HG03558 (cell line): Measurements from ENCODE around the gene COMMD4.

Experiments
- ATAC-seq: cut with Tn5 transposase; IDR thresholded peaks from one replicate; pipeline ENCODE4 v1.9.1; 2021; ENCODE audit warnings: moderate number of reproducible peaks; ENCODE audit not compliant: unreplicated experiment; ENCODE audit errors: extremely low read depth

The COMMD4 gene

DNA sequence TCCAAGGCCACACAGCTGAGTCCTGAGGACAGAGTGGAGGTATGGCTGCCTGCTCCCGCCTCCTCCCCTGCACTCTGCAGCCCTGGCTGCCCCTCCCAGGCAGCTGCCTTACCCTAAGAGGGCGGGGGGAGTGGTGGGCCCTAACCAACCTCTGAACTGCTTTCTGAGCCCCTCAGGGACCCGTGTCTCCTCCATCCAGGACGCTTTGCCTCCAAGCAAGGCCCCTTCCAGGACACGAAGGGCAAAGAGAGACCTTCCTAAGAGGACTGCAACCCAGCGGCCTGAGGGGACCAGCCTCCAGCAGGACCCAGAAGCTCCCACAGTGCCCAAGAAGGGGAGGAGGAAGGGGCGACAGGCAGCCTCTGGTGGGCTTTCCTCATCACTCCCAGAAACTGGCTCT is 18.6 kb downstream of the COMMD4 start:
- no peak for ATAC-seq

DNA sequence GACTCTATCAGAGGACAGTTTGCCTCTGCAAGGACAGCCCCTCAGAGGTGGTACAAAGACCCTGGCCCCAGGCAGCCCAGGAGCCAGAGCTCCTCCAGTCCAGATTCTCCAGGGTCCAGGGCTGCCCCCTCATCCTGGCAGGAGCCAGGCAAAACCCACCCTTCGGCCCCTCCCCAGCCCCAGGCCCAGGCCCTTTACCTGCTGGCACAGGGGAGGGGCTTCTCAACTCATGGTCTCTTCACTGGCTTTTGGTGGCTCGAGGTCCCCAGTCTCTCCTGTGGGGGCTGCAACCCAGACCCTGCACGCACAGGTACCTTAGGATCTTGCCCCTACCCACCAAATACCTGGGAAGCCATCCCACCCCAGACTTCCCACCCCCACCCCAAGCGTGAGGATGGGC is 19.5 kb downstream of the COMMD4 start:
- no peak for ATAC-seq

DNA sequence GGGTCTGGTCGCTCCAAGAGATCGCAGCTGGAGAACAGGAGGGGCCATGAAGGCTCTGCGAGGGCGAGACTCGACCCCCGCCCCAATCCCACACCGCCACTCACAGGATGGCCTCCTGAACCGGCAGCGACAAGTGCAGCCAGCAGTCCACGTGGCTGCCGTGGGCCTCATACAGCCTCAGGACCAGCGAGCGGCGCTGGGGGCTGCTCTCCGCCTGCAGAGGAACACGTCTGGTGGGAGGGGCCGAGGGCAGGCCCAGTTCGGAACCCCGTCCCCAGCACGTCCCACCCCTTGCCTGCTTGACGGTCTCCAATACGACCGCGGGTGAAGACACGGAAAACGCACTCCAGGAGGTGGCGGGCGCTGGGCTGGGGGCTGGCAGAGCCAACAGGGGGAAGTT is 20.1 kb downstream of the COMMD4 start:
- no peak for ATAC-seq

DNA sequence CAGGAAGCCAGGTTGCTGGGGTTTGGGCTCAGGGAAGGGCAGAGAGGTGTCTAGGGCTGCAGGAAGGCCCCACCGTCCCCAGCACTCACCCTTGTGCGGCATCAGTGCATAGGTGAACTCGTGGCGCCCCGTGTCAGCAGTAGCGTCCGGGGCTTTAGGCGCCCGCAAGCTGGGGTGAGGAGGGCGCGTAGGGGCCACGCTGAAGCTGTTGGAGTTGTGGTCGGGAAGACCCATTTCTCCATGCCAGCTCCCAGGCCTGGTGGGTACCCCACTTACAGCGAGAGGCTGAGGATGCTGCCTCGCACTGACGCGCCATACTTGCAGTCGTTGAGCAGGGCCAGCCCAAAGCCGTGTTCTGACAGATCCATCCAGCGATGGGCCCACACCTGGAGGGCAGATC is 20.7 kb downstream of the COMMD4 start:
- ATAC-seq, result no peak

DNA sequence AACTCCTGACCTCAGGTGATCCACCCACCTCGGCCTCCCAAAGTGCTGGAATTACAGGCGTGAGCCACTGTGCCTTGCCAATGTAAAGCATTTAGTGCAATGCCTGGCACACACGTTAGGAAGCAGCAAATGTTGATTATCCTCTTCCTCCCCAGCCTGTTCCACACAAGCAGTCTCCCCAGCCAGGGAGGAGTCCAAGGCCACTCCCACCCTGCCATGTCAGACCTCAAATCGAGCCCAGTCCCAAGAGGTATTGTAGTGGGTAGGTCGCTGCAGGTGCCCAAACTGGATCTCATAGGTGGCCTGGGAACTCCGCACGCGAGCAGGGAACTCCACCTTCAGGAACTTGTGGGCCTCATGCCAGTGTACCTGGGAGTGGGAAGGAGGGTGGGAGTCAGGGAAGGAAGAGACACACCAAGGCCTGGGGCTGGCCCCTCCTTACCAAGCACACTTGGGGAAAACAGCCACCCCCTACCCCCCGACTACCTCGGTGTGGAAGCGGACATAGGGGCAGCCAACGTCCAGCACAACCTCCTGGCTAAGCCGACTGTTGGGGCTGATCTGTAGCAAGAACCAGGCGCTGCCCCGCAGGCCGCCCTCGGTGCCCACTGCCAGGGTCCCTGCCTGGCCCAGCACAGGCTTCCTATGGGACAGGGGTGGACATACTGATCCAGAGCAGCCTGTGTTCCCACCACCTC is 22.3 kb downstream of the COMMD4 start:
- no peak for ATAC-seq

DNA sequence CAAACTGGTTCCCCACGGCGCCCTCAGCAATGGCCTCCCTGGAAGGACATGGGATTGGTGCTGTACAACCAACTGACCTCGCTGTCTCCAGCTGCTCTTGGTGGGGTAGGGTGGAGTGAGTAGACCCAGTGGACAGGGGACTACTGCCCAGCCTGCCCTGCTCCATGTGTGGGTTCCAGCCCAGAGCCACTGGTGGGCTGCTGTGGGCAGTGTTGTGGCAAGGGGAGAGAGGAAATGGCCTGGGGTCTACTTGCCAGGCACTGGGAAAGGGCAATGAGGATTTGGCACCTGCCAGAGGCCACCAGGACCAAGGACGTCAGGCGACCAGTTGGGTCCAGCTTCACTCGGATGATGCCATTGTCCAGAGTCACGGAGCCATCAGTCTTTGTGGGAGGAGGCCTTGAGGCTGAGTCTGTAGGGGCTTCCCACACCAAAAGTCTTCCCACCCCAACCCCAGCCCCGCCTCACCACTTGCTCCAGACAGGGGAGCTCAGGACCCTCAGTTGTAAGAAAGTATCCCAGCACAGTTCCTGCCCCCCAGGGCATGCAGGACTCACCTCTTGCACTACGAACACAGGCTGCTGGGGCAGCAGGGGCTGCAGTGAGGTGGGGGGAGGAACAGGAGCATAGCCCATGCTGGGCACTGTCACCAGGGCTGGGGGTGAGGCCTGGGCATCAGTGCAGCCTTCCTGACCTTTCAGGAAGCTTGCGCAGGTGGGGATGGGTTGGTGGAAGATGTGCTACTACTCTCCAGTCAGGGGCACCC is 23.1 kb downstream of the COMMD4 start:
- ATAC-seq, result no peak

DNA sequence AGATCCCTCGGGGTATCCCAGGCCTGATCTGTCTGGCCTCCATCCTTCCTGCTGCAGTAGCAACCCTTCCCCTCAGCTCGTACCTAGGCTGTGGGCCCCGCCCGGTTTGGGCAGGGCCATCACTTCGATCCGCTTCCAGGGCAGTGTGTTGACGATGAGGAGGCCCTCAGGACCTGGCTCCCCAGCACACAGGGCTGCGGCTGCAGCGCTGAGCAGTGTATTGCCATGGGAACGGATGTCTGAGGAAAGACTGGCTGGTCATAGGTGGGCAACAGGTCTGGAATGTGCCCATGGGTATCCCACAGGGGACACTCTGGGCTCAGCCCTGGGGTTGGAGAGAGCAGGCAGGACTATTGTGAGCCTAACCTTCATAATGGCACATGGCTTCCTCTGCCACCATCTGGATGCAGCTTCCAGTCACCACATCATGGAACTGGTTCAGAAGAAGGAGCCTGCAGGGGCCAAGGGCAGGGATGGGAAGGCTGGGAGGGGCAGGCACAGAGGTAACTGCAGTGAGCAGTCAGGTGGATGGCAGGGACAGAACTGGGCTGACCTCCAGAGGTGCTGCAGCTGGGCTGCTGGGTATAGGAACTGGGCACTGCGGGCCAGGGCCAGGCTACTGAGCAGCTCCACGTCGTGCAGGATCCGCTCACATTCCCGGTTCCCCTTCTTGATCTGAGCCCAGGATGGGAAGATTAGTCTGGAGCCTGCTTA is 23.8 kb downstream of the COMMD4 start:
- ATAC-seq, result no peak

DNA sequence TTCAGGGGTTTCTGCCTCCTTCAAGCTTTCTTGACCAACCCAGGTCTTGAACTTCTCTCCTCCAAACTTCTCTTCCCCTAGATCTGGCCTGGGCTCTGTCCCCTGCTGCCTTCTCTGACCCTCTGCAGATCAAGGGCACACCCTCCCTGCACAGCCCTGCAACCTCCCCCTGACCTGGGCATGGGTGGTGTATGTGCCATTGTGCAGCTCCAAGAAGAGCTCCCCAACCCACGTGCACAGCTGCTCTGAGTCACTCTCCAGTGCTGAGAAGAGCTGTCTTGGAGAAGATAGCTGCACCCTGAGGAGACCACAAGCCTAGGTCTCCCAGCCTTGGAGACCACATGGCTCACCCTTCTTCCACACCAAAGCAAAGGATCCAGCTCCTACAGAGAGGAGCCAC is 24.5 kb downstream of the COMMD4 start:
- ATAC-seq, result no peak

DNA sequence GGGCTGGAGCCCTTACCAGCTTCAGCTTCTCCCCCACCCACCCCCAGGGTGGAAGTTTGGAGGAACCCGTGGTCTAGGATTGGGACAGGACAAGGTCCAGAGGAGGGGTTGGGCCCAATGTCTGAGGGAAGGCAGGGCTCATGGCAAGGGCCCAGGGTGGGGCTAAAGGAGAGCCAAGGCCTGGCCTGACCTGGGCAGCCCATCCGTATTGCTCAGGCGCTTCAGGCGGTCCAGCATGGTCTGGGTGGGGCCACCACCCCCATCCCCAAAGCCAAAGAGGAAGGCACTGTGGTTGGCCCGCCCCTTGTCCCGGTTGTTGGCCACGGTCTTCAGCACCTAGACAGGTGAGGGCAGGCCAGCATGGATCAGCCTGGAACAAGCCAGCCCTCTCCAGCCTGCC is 25.0 kb downstream of the COMMD4 start:
- ATAC-seq, result no peak

DNA sequence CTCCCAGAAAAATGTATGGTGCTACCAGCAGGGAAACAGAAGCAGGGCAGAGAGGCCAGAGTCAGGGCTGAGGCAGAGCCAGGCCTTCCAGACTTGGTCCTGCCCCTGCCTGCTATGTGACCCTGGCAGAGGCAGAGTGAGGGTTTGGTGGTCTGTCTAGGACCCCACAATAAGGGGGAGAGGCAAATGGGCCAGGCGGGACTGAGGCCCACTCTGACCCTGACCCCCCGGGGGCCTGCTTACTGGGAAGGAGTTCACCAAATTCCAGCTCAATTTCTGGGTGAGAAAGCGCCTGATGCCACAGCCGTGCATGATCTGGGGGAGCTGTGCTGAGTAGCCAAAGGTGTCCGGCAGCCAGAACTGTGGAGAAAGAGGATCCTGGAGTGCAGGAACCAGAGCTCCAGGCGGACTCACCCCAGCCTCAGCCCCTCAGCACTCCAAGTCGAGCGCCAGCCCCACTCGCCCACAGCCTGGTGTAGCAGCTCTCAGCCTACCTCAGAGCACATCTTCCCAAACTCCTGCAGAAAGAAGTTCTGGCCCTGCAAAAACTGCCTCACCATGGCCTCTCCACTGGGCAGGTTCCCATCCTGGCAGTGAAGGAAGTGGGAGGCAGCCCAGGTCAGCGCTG is 25.6 kb downstream of the COMMD4 start:
- no peak for ATAC-seq

DNA sequence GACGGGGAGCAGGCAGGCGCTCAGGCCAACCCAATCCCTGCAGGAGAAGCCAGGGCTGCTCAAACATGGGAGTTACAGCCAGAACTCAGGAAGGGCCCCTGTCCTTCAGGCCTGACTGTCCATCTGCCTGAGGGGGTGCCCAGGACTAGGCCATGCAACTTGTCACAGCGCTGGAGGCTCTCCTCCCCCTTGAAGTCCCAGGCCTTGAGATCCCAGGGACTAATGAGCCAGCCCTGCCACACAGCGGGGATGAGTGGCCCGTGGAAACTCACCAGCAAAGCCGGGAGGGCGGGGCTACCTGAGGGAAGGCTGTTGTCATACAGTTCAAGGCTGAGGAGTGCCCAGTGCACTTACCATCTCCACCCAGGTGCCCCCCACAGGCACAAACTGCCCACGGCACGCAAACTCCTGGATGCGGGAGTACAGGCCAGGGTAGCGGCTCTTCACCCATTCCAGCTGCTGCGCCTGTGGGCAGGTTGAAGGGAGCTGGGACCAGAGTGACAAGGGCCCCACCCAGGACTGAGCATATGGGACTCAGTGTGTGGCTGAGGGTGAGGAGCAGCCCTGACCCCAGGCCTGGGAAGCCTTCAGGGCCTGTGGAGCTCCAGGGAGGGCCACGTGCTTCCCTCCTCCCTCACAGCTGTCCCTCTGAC is 26.3 kb downstream of the COMMD4 start:
- ATAC-seq, result no peak

DNA sequence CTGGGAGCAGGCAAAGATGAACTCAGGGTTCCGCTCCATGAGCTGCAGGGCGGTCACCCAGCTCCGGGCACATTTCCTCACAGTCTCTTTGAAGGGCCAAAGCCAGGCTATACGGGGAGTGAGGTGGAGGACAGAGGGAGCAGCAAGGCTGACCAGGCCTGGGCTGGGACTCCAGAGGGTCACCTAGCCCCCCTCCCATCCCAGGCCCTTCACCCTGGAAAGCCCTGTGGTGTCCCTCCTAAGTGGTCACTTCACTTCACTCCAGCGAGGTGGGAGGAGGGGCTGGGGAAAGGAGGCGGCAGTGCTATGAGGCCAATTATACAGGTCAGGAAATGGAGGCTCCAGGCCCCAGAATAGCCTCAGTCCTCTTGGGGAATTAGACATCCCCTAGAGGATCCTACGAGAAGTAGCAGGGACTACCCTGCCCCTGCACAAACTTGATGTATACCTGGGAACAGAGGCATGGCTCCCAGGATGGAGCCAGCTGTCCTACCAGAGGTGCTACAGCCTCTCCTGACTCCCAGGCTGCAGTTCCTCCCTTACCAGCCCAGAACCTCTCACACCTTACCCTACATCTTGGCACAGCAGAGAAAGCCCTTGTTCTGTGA is 26.9 kb downstream of the COMMD4 start:
- no peak for ATAC-seq

DNA sequence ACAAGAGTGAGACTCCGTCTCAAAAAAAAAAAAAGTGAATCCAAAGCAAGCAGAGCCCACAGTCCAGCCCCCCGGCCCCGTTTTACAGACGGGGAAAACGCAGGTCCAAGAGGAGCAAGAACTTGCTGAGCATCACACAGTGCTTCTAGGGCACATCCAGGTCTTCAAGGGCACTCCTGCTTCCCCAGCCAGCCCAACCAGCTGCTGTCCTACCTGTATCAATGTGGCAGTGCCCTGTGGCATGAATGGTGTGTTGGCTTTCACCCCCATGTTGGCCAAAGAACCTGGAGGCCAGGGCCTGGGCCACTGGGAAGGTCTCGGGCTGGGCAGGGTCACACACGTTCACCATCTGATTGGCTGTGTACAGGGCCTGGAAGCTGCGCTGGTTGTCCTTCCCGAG is 27.9 kb downstream of the COMMD4 start:
- no peak for ATAC-seq

DNA sequence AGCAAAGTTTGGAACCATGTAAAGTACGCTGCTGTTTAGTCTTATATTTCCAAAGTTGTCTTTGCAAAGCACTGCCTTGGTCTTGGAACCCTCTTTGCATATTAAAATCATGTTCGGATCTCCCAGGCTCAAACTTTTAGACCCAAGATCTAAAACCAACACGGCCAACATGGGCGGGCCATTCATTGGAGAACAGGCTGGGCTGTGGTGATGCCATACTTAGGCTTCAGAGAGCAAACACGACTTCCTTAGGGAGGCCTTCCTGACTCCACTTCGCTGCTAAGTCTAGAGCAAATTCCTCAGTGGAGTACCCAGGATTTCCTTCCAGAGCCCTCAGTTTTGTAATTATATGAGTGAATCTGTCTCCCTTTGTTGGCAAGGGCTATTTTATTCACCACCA is 29.0 kb downstream of the COMMD4 start:
- no peak for ATAC-seq

DNA sequence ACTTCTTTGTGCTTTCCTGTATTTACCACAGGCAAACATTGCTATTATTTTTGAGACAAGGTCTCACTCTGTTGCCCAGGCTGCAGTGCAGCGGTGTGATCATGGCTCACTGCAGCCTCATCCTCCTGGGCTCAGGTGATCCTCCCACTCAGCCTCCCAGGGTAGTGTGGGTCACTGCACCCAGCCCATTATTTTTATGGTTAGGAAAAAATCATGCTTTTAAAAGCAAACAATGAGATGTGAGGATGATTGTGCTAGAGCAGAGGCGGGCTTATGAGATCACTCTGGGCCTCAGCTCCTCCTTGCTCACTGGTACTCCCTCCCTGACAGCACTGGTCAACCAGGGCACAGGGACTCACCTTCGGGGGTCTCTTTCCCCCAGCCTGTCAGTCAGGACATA is 30.3 kb downstream of the COMMD4 start:
- no peak for ATAC-seq

DNA sequence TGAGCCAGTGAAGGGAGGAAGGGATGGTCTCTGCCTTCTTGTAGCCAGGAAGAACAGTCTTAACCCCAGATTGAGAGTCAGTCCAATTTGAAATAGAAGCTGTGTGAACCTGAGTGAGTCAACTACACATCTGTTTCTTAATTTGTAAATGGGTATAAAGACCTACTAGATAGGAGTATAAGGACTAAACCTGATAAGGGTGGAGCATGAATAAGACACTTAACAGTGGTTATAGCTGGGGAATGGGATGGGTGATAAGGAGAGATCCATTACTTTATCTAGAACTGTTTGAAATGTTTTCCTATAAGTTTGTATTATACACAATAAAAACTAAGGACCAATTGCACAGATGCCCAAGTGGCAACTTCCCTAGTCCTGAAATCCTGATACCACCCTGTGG is 31.1 kb downstream of the COMMD4 start:
- ATAC-seq, result no peak

DNA sequence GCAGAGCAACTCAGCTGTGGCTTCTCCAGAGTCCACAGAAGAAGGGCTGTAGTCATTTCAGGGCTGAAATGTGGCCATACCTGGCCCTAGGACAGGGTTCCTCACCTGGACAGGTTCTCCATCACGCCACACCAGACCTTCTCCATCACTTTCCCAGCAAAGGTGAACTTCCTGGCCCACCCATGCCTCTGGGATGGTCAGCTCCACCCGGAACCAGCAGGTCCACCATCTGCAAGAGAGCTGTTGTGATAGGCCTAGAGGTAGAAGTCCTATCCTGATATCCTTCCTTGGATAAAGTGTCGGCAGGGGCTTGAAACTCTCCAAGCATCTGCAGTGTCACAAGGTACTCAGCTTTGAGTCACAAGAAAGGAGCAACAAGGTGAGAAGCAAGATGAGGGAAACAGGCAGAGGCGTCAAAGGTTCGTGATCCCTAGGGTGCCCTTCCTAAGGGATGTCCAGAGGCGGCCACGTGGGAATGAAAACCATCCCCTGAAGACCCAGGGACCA is 31.6 kb downstream of the COMMD4 start:
- no peak for ATAC-seq

DNA sequence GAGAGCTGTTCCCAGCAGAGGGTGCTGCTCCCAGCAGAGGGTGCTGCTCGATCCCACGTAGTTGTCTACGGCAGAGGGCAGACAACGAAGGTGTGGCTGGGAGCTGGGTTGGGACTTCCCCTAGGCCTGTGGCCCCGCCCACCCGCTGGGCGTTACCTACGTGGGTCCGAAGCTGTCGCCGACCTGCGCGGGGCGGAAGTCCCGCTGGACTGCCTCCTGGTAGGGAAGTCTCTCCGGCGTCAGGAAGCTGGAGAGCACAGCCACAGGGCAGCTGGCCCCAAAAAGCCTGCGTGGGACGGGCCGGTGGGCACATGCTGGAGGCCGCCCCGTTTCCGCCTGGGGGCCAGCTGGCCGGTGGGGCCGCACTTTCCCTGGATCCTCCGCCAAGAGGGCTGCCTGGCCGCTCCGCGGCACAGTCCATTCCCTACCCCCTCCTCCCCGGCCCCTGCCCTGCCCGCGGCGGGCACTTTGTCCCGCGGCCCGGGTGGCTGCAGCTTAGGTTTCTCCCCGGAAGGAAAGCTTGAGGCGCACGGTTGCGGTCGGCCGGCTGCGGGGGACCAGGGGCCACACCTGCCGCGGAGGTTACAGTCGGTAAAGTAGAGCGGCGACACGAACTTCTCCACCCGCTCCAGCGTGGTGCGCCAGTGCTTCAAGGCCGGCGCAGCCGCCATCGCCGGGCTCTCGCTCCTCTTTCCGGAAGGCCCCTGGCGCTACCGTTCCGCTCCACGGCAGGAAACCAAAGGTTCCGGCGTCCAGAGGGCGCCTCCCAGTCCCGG is 32.2 kb downstream of the COMMD4 start, which contains the start of gene MAN2C1:
Gene MAN2C1, minus strand, starts transcription at position 695 of the 776 bp plus-strand sequence. Its CDS starts 24 bp downstream, at position 671.
- ATAC-seq, result peak; percentile 67

DNA sequence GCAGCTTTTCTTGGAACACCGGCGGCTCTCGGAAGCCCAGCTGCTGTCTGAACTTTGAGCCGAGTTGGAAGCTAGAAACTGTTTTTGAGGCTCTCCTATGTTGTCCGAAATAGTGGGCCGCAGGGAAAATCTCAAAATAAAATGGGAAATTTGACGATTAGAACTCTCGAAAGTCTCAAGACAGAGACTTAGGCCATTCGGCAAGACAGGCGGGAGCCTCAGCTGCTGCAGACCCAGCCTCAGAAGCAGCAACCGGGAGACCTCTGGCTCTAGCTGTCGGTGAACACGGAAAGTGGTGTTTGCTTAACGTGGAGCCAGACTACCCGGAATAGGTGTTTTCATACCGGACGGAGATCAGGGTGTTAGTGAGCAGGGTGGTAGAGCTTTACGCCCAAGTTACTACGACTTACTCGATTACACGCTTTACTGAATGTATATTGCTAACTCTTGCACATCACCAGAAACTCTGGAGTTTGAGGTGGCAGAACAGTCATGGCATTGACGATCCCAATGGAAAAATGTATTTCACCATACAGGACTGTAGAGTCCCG is 32.9 kb downstream of the COMMD4 start:
- no peak for ATAC-seq
